Uterus (tissue), 2 donors: ENCODE data around the gene UBE2U.

ENCODE experiments used
- POLR2A ChIP-seq, 2 donors: fragments of 450-650 bp; IDR thresholded peaks; one replicate each; pipeline ENCODE4 v1.6.1; 2016; ENCODE audit warnings: antibody characterized with exemption in 2 of 2, mild to moderate bottlenecking in 1 of 2, moderate library complexity in 1 of 2
- TF ChIP-seq, protein P1 (sequence below), 4 experiments: fragments of 200-600 bp in 2 of 4; fragments of 450-650 bp in 2 of 4; sonication (generic) in 2 of 4; IDR thresholded peaks; one replicate each; pipeline ENCODE4 v1.5.1; 2016 to 2019; ENCODE audit warnings: antibody characterized with exemption in 4 of 4, mild to moderate bottlenecking in 2 of 4, moderate library complexity in 1 of 4

DNA sequence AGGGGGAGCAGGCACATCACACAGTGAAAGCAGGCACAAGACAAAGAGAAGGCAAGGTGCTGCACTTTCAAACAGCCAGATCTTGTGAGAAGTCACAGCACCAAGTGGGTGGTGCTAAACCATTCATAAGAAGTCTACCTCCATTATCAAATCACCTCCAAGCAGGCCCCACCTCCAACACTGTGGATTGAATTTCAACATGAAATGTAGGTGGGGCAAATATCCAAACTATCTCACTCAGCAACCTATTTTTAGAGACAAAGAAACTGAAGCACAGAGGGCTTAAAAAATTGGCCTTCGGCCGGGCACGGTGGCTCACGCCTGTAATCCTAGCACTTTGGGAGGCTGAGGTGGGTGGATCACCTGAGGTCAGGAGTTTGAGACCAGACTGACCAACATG, 90.4 kb downstream of the UBE2U start:
- TF ChIP-seq, protein P1, sequence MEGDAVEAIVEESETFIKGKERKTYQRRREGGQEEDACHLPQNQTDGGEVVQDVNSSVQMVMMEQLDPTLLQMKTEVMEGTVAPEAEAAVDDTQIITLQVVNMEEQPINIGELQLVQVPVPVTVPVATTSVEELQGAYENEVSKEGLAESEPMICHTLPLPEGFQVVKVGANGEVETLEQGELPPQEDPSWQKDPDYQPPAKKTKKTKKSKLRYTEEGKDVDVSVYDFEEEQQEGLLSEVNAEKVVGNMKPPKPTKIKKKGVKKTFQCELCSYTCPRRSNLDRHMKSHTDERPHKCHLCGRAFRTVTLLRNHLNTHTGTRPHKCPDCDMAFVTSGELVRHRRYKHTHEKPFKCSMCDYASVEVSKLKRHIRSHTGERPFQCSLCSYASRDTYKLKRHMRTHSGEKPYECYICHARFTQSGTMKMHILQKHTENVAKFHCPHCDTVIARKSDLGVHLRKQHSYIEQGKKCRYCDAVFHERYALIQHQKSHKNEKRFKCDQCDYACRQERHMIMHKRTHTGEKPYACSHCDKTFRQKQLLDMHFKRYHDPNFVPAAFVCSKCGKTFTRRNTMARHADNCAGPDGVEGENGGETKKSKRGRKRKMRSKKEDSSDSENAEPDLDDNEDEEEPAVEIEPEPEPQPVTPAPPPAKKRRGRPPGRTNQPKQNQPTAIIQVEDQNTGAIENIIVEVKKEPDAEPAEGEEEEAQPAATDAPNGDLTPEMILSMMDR (IDR thresholded peaks at IDR 0.05): no peak
- TF ChIP-seq POLR2A (IDR thresholded peaks at IDR 0.05): no peak
